ENCODE results near the gene TMPRSS11B.
"Not testable (repeated sequence)": the region's sequence is repeated elsewhere in the genome, so short reads cannot be mapped to it uniquely, and the experiment has no call there.

TMPRSS11B gene, protein sequence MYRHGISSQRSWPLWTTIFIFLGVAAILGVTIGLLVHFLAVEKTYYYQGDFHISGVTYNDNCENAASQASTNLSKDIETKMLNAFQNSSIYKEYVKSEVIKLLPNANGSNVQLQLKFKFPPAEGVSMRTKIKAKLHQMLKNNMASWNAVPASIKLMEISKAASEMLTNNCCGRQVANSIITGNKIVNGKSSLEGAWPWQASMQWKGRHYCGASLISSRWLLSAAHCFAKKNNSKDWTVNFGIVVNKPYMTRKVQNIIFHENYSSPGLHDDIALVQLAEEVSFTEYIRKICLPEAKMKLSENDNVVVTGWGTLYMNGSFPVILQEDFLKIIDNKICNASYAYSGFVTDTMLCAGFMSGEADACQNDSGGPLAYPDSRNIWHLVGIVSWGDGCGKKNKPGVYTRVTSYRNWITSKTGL

DNA sequence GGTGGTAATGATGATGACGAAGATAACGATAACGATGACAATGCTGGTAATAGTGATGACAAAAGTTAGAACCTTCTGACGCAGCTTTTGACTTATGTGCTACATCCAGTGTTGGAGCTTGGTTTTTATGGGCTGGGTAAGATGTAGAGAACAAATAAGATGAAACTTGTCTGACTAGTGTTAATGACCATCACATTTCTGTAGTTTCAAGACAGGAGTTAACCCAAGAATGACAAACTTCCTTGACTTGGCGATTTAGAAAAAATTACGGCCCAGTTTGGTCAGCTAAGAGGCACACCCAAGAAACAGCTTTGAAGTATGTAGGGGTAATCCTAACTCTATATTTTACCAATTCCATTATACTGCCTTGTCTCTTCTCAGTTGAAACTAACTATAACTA lies at the start of gene TMPRSS11B:
TMPRSS11B (minus strand) TSS at position 101 of the 400 bp plus-strand sequence. CDS start 136 bp downstream, outside the sequence.
- no peak within 1 kb of the TSS for H3K4me3 ChIP-seq (ENCODE audit: low read depth, low read length)
- in situ Hi-C loops (cut with HindIII; ENCODE audit: low sequenced_read_pairs): no loop called here
- DNase-seq (ENCODE audit: low read depth): no peak
- TF ChIP-seq, protein P1, sequence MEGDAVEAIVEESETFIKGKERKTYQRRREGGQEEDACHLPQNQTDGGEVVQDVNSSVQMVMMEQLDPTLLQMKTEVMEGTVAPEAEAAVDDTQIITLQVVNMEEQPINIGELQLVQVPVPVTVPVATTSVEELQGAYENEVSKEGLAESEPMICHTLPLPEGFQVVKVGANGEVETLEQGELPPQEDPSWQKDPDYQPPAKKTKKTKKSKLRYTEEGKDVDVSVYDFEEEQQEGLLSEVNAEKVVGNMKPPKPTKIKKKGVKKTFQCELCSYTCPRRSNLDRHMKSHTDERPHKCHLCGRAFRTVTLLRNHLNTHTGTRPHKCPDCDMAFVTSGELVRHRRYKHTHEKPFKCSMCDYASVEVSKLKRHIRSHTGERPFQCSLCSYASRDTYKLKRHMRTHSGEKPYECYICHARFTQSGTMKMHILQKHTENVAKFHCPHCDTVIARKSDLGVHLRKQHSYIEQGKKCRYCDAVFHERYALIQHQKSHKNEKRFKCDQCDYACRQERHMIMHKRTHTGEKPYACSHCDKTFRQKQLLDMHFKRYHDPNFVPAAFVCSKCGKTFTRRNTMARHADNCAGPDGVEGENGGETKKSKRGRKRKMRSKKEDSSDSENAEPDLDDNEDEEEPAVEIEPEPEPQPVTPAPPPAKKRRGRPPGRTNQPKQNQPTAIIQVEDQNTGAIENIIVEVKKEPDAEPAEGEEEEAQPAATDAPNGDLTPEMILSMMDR (IDR thresholded peaks at IDR 0.05; ENCODE audit: low read depth, low read length, missing control alignments): no peak

DNA sequence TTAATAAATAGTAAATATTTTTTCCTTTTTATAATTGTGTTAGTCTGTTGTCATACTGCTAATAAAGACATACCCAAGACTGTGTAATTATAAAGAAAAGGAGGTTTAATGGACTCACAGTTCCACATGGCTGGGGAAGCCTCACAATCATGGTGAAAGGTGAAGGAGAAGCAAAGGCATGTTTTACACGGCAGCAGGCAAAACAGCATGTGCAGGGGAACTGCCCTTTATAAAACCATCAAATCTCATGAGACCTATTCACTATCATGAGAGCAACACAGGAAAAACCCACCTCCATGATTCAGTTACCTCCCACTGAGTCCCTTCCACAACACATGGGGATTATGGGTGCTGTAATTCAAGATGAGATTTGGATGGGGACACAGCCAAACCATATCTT lies 45.8 kb upstream of the TMPRSS11B start:
- in situ Hi-C loops (cut with HindIII; ENCODE audit: low sequenced_read_pairs): no loop called here
- H3K4me3 ChIP-seq (ENCODE audit: low read depth, low read length): no peak overlapping the region
- no peak for DNase-seq (ENCODE audit: low read depth)
- TF ChIP-seq, protein P1 (IDR thresholded peaks at IDR 0.05; ENCODE audit: low read depth, low read length, missing control alignments): no peak

DNA sequence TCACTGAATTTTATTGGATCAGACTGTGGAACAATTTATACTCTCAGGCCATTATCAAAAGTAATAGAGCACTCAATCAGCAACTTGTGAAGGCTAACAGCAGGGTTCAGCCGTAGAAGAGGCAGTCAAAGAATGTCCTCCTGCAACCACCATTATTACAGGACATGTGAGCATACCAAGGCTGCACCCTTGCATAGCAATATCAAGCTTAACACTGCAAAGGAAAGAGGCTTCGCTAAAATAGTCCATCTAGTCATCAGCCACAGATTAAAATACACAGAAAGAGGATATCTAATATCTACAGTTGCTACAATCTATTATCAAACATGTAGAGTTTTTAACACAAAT lies 42.9 kb upstream of the TMPRSS11B start:
- DNase-seq (ENCODE audit: low read depth): no peak
- no peak overlapping the region for H3K4me3 ChIP-seq (ENCODE audit: low read depth, low read length)
- in situ Hi-C loops (cut with HindIII; ENCODE audit: low sequenced_read_pairs): no loop called here
- TF ChIP-seq, protein P1 (IDR thresholded peaks at IDR 0.05; ENCODE audit: low read depth, low read length, missing control alignments): no peak

DNA sequence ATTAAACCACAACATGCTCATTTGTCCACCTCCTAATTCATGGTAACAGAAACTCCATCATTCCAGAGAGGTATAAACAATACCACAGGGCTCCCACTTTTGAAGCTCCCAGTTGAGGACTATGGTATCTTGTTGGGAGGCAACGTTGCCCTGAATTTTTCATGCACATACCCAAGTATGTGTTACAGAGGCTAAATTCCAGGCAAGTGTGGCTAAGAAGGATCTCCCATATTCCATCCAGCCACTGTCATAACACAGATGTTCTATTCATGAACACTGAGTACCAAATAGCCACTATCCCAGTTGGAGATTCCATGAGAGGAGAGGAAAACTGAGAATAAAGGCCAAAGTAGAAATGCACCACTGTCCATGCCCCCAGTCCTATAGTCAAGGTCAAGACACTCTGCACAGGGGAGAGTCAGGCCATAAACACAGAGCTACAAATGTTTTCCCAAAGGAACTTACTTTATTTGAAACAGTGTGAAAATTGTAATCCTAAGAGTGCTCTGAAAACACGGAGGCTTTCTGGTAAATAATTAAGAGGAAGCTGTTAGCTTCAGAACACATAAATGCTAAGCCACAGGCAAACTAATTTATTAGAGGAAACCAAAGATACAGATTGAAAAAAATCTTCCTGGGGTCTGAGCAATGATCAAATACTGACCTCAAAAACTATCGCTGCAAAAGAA lies 42.4 kb upstream of the TMPRSS11B start:
- in situ Hi-C loops (cut with HindIII; ENCODE audit: low sequenced_read_pairs): no loop called here
- no peak overlapping the region for H3K4me3 ChIP-seq (ENCODE audit: low read depth, low read length)
- no peak for DNase-seq (ENCODE audit: low read depth)
- TF ChIP-seq, protein P1 (IDR thresholded peaks at IDR 0.05; ENCODE audit: low read depth, low read length, missing control alignments): no peak

DNA sequence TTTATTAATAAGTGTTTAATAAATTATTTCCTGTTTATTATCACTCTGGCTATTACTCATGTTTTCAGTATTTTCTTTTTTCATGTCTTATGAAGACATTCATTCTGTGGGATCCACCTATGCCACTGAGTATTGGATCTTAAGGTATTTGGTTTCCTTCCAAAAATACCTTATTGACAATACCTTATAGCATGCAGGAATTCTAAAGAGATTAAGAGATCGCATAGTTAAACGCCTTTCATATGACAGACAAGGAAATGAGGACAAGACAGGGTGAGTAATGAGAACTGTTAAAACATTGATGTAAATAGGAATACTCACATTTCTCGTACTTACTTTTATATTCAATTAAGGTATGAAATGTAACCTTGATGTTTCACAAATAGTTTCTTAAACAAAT lies 38.2 kb upstream of the TMPRSS11B start:
- no peak overlapping the region for H3K4me3 ChIP-seq (ENCODE audit: low read depth, low read length)
- no peak for DNase-seq (ENCODE audit: low read depth)
- in situ Hi-C loops (cut with HindIII; ENCODE audit: low sequenced_read_pairs): no loop called here
- TF ChIP-seq, protein P1 (IDR thresholded peaks at IDR 0.05; ENCODE audit: low read depth, low read length, missing control alignments): no peak

DNA sequence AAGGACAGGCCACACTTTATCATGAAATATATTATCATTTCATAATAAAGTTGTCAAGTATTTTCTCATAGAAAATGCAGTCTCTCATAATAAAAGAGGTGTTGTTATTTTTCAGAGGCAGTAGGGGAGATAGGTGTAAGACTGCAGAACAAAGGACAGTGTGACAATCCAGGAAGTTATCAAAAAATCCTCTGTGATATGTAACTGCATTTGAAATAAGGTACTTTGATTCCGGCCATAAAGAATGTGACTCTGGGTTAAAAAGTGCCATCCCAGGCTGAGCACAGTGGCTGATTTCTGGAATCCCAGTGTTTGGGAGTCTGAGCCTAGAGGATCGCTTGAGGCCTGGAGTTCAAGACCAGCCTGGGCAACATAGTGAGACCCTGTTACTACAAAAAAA lies 37.6 kb upstream of the TMPRSS11B start:
- TF ChIP-seq, protein P1 (IDR thresholded peaks at IDR 0.05; ENCODE audit: low read depth, low read length, missing control alignments): no peak
- in situ Hi-C loops (cut with HindIII; ENCODE audit: low sequenced_read_pairs): no loop called here
- DNase-seq (ENCODE audit: low read depth): no peak
- no peak overlapping the region for H3K4me3 ChIP-seq (ENCODE audit: low read depth, low read length)

DNA sequence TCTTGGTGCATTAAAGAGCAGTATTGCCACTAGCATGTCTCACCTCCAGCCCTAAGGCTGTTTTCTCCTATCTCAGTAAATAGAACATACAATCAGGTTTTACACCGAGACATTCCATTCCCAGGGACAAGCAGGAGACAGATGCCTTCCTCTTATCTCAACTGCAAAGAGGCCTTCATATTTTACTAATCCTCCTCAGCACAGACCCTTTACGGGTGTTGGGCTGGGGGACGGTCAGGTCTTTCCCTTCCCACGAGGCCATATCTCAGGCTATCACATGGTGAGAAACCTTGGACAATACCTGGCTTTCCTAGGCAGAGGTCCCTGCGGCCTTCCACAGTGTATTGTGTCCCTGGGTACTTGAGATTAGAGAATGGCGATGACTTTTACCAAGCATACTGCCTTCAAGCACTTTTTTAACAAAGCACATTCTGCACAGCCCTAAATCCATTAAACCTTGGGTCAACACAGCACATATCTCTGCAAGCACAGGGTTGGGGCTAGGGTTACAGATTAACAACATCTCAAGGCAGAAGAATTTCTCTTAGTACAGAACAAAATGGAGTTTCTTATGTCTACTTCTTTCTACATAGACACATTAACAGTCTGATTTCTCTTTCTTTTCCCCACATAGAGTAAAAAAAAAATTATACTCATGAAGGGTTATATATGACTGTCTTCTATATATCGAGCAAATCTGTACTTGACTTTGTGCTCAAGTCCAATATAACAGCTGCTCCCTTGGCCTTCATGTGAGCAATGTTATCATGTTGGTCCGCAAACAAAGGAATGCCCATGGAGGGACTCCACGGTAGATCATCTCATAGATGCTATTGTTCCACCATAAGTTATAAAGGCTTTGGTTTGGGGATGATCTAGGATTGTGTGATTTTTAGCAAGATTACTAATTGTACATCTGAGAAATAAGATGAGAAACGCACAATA lies 36.6 kb upstream of the TMPRSS11B start:
- DNase-seq (ENCODE audit: low read depth); H3K4me3 ChIP-seq (ENCODE audit: low read depth, low read length); in situ Hi-C loops (cut with HindIII; ENCODE audit: low sequenced_read_pairs): not testable (repeated sequence)
